Measurements from ENCODE around the gene ABHD10.
A peak's percentile ranks its signal among the peaks of the same experiment; 100 is the strongest.

The ABHD10 gene

DNA sequence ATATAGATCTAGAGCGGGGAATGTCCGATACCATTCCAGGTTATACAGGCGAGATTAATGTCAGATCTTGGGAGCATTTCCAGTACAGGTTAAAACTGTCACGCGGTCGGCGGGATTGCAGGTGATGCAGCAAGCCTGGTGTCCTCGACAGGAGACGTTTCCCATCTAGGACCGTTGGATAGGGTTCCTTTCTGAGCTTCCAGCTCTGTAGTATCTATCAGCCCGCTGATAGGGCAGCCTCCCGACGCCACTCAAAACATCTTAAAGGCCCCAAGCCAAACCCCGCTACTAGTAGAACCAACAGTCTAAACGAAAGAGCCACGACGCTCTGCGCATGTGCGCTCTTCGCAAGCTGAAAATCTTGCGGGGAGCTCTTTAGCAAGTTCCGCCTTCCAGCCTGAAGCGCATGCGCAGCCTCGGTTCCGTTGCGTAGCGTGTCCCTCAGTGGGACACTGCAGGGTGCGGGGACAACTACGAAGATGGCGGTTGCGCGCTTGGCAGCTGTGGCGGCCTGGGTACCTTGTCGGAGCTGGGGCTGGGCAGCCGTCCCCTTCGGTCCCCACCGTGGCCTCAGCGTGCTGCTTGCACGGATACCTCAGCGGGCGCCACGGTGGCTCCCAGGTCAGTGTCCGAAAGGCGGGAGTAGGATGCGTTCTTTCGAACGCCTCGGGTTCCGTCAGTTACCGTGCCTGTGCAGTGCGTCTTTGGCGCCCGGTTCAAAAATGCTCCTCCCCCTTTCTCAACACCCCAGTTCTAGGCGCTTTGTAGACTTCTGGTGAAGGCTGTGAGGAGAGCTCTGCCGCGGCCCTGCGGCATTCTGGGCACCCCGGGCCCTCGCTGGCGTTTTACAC is at the start of gene ABHD10:
Gene ABHD10, plus strand, starts transcription at position 444 of the 851 bp plus-strand sequence. Its CDS starts 36 bp downstream, at position 480.
- peak; percentile 92 for DNase-seq (ENCODE audit: low spot score)

DNA sequence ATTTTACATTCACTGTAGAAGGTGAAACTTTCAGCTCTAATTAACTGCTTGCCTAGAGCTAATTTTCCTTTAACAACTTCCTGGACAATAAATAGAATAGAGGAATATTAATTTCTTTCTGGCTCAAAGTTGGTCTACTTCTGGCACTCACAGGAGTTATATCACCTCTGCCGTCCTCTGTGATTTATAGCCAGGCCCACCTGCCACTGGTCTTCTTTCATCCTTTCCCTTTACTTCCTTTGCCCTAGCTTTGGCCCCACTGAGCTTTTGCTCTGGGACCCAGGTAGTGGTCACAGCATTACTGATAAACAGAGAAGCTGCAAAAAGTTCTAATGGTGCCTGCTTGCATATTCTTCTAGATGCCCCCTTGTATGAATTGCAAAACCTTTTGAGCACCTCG is 49.3 kb upstream of the ABHD10 start:
- no peak for DNase-seq (ENCODE audit: low spot score)

DNA sequence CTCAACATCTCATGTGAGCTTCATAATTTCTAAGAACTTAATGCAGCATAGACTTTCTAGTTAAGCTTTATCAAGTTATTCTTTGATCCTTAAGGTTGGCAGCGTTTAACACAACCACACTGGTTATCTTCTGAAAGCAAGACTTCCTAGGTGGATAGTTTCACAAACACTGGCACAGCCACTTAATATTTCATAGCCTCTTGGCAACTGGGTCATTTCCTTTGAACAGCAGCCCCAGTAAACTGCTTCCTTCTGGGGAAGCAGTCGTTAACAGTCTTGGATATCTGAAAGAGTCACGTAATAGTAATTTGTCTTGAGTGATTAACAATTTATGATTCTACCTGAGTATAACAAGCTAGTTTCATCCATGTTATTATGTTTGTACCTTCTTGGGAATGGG is 45.9 kb upstream of the ABHD10 start:
- DNase-seq (ENCODE audit: low spot score): no peak

DNA sequence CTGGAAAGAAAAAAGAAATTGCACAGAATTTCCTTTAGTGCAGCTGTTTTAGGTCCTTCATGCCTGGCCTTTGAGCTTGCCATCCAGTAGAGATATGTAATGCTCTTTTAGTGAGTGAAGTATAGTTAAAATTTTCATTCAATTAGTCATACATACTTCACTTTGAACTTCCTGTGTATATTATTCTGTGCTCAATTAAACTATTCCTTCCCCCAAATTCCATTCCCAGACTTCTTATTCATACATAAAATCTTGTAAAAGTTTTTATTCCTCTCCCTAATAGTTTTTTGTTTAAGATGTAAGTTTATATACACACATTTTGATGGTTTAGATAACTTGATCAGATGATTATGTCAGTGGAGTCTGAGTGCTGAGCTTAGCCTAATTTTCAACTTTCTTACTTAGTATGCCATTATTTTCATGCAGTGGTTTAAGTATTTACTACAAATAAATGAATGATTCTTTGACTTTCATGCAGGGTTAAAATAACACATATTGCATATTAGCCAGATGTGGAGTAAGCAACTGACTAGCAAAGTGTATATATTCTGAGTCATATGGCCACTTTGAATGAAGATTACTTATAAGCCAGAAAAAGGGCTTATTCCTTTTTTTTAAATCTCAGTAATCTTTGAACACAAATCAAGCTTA is 42.5 kb upstream of the ABHD10 start:
- no peak for DNase-seq (ENCODE audit: low spot score)

DNA sequence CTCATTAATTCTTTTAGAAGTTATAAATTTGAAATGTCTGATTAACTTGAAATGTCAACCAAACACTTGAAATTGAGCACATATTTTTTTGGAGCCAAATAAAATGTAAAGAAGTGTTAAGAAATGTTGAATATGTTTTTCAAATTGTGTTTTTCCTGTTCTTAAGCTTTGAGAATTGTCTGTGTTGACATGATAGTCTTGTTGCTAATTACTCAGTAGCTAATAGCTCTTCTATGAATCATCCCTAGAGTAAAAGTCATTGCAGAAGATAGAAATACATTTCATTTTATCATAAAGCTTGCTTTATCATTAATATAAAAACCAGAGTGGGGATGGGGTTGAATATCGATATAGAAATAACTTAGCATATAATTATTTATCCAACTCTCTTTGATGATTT is 41.9 kb upstream of the ABHD10 start:
- no peak for DNase-seq (ENCODE audit: low spot score)

DNA sequence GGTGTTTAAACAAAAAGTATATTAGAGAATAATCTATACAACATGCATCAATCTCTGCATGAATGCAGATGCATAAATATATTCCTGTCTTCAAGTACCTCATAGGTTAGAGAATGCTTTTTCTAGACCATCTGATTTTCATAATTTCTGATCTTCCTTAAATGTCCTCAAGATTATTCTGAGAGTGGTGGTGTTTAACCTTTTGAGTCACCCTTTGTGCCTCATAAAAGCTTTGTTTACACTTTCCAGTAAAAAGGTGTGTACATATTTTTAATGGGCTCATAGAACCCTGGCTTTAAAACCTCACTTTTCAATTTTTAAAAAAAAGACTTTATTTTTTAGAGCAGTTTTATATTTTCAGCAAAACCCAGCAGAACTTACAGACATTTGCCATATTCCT is 41.0 kb upstream of the ABHD10 start:
- no peak for DNase-seq (ENCODE audit: low spot score)

DNA sequence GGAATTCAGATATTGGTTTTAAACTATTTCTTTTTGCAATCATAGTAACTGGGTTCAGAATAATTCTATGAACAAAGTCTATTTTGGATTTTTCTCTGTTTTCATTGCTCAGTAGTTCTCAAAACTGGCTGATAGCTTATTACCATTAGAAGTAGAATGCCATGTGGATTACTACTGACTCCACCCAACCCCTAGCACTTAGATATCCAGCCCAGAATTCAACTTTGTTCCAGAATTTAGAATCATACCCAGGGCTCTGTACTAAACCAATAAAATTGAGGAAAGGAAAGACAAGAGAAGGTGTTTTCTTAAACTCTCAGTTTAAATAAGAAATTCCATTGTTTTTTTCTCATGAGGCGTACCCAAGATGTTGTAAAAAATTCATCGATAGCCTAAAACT is 39.0 kb upstream of the ABHD10 start:
- no peak for DNase-seq (ENCODE audit: low spot score)

DNA sequence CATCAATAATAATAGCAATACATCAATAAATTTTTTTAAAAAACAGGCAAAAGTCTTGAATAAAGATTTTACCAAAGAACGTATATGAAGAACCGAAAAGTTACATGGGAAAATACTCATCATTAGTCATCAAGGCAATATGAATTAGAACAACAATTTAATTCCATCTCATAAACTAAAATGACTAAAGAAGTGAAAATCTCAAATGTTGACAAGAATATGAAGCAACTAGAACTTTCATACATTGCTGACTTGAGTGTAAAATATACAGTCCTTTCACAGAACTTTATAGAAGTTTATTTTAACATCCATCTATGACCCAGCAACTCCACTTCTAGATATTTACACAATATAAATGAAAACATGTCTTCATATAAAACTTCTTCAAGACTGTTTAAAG is 35.3 kb upstream of the ABHD10 start:
- DNase-seq (ENCODE audit: low spot score): no peak

DNA sequence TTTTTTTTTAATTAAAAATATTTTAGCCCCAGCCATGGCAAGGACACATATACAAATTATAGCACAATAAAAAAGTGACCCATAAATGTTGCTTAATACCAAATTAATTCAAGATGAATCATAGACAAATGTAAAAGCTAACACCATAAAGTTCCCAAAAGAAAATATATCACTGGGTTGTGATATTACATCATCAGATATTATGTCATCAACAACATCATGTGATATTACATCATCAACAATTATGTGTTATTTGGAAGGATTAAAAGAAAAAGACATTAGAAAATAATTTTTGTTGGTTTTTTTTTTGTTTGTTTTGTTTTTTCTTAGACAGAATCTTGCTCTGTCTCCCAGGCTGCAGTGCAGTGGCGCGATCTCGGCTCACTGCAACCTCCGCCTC is 34.5 kb upstream of the ABHD10 start:
- no peak for DNase-seq (ENCODE audit: low spot score)

DNA sequence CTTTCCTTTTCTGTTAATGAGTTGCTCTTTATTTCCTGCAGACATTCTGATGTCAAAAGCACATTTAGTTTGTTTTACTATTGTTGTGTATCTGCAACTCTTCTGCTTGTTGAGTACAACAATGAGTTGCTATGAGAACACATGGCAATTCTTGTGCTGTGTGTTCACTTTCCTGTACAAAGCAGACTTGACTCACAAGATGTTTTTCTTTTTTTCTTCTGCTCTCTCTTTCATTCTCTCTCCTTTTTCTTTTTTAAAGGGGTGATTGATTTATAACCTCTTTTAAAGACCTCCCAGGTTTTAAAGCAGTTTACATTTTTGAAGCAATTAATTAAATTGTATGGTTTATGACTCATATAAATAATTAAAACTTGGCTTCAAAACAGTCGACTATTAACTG is 31.6 kb upstream of the ABHD10 start:
- no peak for DNase-seq (ENCODE audit: low spot score)

DNA sequence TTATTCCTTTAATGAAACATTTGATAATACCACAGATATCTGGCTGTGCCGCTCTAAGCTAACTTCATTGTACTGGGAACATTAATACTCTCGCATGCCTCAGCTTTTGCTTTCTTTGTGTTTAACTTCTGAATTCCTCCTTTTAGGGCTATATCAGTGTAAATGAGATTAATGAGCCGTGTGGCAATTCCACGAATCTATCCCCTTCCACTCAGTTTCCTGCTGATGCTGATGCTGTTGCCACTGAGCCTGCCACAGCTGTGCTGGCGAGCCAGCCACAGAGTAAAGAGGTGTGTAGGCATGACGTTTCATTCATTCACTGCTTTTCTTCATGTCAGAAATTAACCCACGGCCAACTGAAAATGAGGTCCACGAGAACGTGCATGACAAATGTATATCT is 30.0 kb upstream of the ABHD10 start:
- no peak for DNase-seq (ENCODE audit: low spot score)

DNA sequence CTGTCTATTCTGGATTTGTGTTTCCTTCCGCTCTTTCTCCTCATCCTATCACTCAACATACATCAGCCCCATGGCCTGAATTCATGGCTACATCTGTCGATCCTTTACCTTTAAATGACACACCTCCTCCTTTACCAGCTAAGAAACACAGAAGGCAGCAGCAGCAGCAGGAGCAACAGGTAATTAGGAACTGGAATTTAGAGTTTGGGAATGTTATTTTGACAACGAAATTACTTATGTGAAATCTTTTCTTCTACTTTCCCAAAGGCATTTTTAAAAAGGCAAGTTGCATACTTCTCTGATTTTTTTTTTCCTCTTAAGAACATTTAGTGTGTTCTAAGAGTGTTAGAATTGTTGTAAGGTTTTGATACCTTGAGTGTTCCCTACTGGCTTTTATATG is 29.1 kb upstream of the ABHD10 start:
- DNase-seq (ENCODE audit: low spot score): no peak

DNA sequence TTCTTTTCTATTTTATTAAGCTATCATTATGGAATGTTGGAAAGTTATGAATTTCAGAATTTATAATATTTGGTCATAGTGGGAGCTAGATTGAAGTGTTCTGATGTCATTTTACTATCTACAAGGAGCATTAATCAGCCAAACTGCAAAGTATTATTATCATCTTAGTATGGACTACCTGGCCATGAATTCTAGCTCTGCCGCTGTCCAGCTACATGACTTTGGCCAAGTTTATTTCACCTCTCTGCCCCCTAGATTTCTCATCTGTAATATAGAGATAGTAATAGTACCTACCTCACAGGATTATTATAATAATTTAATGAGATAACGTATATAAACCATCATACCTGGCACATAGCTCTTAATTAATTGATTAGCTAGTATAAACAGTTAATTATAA is 27.8 kb upstream of the ABHD10 start:
- no peak for DNase-seq (ENCODE audit: low spot score)

DNA sequence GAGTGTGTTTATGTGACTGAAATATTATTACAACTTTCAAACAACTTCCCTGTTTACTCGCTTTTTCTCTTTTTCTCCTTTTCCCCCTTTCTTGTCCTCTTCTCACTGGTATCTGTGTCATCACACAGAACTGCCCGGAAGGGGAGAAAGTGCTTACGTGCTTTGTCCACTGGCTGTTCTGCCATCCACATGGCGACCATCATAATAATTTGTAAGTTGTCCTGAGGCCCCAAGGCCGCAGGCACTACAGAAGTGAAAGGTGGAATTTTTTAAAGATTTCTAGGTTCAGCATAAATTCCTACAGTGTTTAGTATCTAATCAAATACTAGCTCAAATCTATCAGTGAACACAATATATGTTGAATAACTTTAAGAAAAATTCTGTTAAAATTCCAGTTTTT is 26.7 kb upstream of the ABHD10 start:
- no peak for DNase-seq (ENCODE audit: low spot score)

DNA sequence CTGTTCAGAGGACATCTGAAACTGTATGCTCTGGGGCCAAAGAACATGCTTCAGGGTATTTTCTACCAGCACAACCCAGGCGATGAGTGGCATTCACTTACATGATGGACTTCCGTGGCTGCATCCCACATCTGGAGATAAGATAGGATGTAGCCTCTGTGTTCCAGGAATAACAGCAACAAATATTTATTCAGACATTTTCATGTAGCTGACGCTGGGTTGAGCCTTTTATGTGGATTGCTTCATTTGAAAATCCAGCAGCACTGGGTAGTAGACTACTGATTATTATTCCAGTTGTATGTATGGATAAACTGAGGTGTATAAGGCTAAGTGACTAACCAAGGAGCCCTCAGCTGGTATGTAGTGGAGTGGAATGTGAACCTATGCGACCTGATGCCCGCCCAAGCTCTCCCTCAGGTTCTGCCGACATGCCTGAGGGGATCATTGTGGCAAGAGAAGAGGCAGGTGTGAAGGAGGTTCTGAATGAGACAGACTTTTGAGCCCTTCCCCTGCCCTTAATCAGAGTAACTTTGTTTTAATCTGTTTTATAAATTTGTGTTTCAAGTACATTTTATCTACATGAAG is 25.9 kb upstream of the ABHD10 start:
- DNase-seq (ENCODE audit: low spot score): no peak

DNA sequence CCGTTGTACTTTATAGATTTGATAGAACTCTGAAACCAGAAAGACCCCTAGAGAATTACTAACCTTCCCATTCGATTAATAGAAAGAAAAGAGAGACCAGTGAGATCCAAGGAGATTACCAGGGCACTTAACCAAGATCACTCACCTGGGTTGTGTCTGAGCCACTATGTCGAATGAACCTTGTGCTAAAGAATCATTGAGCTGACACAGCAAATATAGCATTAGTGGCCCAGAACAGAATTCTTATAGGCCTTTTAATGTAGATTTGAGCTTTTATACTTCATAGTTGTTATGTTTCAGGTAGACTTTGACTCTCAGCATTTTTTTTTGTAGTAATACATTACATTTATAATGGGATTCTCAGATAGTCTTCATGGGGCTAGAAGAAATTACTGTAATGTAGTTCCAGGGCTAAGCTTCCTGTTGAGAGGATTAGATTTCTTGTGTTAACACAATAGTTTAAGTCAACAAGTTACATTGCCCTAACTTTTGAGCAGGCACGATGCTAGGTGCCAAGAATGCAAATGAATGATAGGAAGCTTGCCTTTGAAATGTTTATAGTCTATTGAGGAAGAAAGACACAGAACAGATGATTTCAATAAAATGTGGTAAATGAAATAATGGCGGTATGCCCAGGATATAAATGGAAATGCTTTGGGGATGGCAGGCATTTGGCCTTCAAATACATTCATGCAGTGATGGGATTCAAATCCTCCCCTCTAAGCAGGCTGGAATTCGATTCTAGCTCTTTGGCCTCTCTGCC is 24.4 kb upstream of the ABHD10 start:
- no peak for DNase-seq (ENCODE audit: low spot score)

DNA sequence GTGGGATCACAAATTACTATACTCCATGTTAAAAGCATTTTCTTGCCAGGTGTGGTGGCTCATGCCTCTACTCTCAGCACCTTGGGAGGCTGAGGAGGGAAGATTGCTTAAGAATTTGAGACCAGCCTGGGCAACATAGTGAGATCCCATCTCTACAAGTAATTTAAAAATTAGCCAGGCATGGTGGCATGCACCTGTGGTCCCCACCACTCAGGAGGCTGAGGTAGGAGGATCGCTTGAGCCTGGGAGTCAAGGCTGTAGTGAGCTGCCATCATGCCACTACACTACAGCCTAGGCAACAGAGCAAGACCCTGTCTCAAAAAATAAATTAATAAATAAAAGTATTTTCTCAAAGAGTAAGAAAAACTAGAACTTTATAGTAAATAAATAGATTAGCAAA is 22.9 kb upstream of the ABHD10 start:
- no peak for DNase-seq (ENCODE audit: low spot score)

DNA sequence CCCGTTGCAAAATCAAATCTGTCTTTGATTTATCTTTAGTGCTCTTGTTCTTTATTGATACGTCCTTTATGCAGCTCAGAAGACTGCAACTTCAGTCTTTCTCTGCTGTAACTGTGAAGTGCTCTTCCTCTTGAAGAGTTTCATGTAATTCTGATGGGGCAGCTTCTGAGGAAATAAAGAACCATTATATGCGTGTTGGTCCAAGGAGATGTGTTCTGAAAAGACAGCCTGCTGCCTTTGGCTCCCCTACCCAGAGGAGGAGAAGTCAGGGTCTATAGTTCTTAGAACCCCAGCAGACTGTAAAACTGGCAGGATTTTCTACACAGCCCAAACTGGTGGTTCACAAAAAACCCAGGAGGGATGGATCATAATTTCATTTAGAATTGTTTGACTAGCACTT is 22.4 kb upstream of the ABHD10 start:
- no peak for DNase-seq (ENCODE audit: low spot score)

DNA sequence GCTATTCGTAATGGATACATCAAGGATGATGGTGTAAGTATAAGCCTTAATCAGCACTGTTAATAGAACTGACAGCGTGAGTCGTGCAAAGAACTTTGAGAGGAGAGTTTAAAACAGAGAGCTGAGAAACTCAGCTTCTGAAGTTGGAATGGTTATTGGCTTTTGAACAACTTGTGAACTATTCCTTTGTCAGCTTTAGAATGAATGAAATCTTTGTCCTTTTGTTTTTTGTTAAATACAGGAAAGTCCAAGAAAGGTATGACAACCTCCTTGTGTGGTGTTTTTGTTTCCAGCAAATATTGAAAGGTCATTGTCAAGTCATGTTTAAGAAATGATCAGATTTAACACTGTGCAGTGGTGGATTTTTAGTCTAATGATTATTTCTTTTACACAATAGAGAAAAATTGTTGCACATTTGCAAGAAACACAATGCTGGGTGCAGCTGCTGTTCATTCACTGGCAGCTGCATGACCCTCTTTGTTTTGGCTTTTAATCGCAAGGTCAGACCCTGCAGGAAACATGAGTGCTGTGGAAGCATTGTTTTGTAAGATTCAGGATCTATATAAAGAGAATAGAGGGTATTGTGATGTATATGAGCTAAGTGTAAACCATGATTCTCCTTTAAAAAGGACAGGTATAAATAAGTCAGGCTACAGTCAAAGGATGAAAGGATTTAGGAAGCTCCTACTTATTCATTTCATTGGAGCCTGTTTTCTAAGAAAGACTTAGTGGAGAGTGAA is 21.7 kb upstream of the ABHD10 start:
- no peak for DNase-seq (ENCODE audit: low spot score)

DNA sequence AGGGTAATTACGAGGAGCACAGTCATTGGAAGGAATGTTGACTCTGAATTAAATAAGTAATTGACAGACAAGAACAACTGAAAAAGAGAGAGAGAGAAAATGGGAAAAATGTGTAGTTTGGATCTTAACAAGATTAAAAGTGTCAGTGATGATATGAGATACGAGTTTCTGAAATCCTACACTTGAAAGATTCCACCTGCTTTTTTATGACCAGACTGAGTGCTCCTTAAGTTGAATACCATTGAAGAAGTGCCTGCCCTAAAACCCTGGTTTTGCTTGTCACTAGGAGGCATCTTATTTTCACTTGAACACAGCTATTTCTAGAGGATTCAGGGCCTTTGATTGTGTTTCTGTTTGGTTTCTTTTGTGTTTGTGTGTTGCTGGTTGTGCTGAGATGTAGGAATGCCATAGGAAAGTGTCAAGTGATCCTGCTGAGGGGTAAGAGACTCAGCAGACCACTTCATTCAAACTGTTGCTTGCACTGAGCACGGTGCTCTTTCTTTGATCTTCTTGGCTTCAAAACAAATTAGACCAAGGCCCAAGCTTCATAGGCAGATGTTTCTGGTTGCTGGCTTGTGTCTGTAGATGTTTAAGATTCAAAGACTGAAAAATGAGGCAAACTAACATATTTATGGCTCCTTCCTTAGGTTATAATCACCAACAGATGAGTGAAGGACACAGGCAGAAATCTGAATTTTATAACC is 17.2 kb upstream of the ABHD10 start:
- no peak for DNase-seq (ENCODE audit: low spot score)

DNA sequence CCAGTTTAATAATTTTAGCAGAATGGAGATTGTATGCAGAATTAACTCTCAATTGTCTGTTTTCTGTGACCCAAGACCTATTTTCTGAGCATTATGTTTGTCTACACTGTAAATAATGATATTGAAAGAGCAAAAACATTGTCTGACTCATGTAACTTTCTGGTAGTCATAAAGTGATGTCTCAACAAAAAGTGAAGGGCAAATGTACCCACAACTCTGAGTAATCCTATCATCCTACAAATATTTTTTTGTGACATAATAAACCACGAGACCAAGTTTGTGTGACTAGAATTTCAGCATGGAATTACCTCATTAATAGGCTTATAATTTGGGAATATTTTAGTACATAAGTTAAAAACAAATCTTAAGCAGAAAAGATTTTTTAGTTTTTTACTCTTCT is 15.4 kb upstream of the ABHD10 start:
- DNase-seq (ENCODE audit: low spot score): no peak
